GM18951 (cell line): ENCODE data around the gene ADCK2.
"Not testable (repeated sequence)": the region's sequence is repeated elsewhere in the genome, so short reads cannot be mapped to it uniquely, and the experiment has no call there.

ENCODE experiments used
- POLR2A ChIP-seq: IDR thresholded peaks from 4 replicates; pipeline ENCODE4 v1.6.1; 2011; ENCODE audit warnings: mild to moderate bottlenecking; ENCODE audit not compliant: insufficient read length, insufficient read depth; ENCODE audit errors: extremely low read depth
- in situ Hi-C: fragments of 300-500 bp; cut with MboI; formaldehyde crosslinking; loops from one replicate; pipeline ENCODE4 v1.12.0; 2022; ENCODE audit warnings: low sequenced_read_pairs, mixed read lengths, inconsistent platforms; ENCODE audit not compliant: unreplicated experiment

The ADCK2 gene

GRCh38 chr7:140653319-140654108 is 19.2 kb upstream of the ADCK2 start:
- in situ Hi-C loops: no loop called here
- TF ChIP-seq POLR2A: no peak

GRCh38 chr7:140654109-140654387 is 18.7 kb upstream of the ADCK2 start:
- in situ Hi-C loops: no loop called here
- TF ChIP-seq POLR2A: no peak

- in situ Hi-C loops: no loop called here
- no peak for TF ChIP-seq POLR2A
Measured at GRCh38 chr7:140654661-140655060, 18.1 kb upstream of the ADCK2 start.

GRCh38 chr7:140655511-140656408 is 17.0 kb upstream of the ADCK2 start:
- in situ Hi-C loops: no loop called here
- TF ChIP-seq POLR2A: no peak

- TF ChIP-seq POLR2A: no peak
- in situ Hi-C loops: no loop called here
Measured at GRCh38 chr7:140656548-140657515, 15.9 kb upstream of the ADCK2 start.

GRCh38 chr7:140657891-140658290 is 14.9 kb upstream of the ADCK2 start:
- in situ Hi-C loops: no loop called here
- no peak for TF ChIP-seq POLR2A

- TF ChIP-seq POLR2A: no peak
- in situ Hi-C loops: no loop called here
Measured at GRCh38 chr7:140659856-140660255, 12.9 kb upstream of the ADCK2 start.

GRCh38 chr7:140661124-140661523 is 11.6 kb upstream of the ADCK2 start:
- in situ Hi-C loops: no loop called here
- TF ChIP-seq POLR2A: no peak

GRCh38 chr7:140662938-140663337 is 9.8 kb upstream of the ADCK2 start:
- in situ Hi-C loops: not testable (repeated sequence)

- TF ChIP-seq POLR2A: no peak
- in situ Hi-C loops: no loop called here
Measured at GRCh38 chr7:140667476-140667875, 5.3 kb upstream of the ADCK2 start.

- no peak for TF ChIP-seq POLR2A
- in situ Hi-C loops: no loop called here
Measured at GRCh38 chr7:140668641-140669040, 4.1 kb upstream of the ADCK2 start.

GRCh38 chr7:140669352-140669751 is 3.4 kb upstream of the ADCK2 start:
- TF ChIP-seq POLR2A: no peak
- in situ Hi-C loops: no loop called here

GRCh38 chr7:140669862-140670261 is 2.9 kb upstream of the ADCK2 start:
- in situ Hi-C loops: not testable (repeated sequence)
